GM12872 (cell line): Measurements from ENCODE around the gene PFN4.

Experiments used
- CTCF ChIP-seq: IDR thresholded peaks from 3 replicates; pipeline ENCODE4 v1.5.1; 2011; ENCODE audit warnings: low read depth, mild to moderate bottlenecking, low read length, moderate library complexity; ENCODE audit not compliant: insufficient read depth

Gene PFN4

GRCh38 chr2:24123922-24124580 is 917 bp upstream of the PFN4 start:
- TF ChIP-seq CTCF = no peak

- no peak for TF ChIP-seq CTCF
These were observed 554 bp downstream of the PFN4 start for GRCh38 chr2:24122366-24123194.

- TF ChIP-seq CTCF = no peak
These were observed 1.7 kb downstream of the PFN4 start for GRCh38 chr2:24121469-24121868.

GRCh38 chr2:24121066-24121465 is 2.1 kb downstream of the PFN4 start:
- TF ChIP-seq CTCF = no peak

- no peak for TF ChIP-seq CTCF
These were observed 5.2 kb downstream of the PFN4 start for GRCh38 chr2:24117902-24118301.

GRCh38 chr2:24115057-24115456 is 8.1 kb downstream of the PFN4 start:
- TF ChIP-seq CTCF = no peak

GRCh38 chr2:24111407-24111901 is 11.7 kb downstream of the PFN4 start:
- no peak for TF ChIP-seq CTCF
